Subcutaneous adipose tissue (tissue), 4 donors: ENCODE results near the gene PLXNB3. TPM values are rescaled to one million over a fixed set of nuclear protein-coding genes. Genes with fewer than 3 reads are reported as not detected.

Experiments used
- total RNA-seq, 4 donors: library from RNA; depleted of rRNA; stranded (reverse); fragments of >200 nt; gene quantifications; one replicate each; pipeline ENCODE4 v1.1.0, GENCODE V29; 2016
- TF ChIP-seq, protein P1 (sequence below): fragments of 450-650 bp; IDR thresholded peaks from one replicate; pipeline ENCODE4 v1.5.1; 2016; ENCODE audit warnings: low read depth, mild to moderate bottlenecking, control low read depth, antibody characterized with exemption, moderate library complexity

The PLXNB3 gene
- total RNA-seq, 4 donors from 2014 or later = 8.8 to 47.3 (median 24.5) TPM

DNA sequence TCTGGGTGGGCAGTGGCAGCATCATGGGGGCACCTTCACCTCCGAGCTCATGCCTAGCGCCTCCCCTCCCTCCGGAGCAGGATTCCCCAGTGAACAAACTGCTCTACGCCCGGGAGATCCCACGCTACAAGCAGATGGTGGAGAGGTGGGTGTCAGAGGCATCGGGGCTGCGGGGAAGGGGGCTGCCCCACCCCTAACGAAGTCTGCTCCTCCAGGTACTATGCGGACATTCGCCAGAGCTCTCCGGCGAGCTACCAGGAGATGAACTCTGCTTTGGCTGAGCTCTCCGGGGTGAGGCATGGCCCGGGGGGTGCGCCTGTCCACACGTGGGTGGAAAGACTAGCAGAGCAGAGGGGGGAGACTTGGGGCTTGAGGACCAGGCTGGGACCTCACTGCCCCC, 14.1 kb downstream of the PLXNB3 start:
- TF ChIP-seq, protein P1, sequence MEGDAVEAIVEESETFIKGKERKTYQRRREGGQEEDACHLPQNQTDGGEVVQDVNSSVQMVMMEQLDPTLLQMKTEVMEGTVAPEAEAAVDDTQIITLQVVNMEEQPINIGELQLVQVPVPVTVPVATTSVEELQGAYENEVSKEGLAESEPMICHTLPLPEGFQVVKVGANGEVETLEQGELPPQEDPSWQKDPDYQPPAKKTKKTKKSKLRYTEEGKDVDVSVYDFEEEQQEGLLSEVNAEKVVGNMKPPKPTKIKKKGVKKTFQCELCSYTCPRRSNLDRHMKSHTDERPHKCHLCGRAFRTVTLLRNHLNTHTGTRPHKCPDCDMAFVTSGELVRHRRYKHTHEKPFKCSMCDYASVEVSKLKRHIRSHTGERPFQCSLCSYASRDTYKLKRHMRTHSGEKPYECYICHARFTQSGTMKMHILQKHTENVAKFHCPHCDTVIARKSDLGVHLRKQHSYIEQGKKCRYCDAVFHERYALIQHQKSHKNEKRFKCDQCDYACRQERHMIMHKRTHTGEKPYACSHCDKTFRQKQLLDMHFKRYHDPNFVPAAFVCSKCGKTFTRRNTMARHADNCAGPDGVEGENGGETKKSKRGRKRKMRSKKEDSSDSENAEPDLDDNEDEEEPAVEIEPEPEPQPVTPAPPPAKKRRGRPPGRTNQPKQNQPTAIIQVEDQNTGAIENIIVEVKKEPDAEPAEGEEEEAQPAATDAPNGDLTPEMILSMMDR = no peak

DNA sequence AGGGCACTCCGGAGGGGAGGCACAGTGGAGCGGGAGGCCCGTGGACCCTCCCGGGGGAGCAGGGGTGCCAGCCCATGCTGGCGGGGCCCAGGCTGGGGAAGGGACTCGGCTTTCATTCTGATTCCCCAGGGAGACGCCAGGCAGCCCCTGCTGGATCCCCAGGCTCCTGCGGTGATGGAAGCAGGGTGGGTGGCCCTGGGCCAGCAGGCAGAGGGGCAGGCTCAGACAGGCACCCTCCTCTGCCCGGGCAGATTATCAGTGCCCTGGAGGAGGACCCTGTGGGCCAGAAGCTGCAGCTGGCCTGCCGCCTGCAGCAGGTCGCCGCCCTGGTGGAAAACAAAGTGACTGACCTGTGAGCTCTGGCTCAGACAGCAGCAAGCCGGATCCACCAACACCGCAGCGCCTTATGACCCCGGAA, 14.6 kb downstream of the PLXNB3 start:
- TF ChIP-seq, protein P1 = no peak

DNA sequence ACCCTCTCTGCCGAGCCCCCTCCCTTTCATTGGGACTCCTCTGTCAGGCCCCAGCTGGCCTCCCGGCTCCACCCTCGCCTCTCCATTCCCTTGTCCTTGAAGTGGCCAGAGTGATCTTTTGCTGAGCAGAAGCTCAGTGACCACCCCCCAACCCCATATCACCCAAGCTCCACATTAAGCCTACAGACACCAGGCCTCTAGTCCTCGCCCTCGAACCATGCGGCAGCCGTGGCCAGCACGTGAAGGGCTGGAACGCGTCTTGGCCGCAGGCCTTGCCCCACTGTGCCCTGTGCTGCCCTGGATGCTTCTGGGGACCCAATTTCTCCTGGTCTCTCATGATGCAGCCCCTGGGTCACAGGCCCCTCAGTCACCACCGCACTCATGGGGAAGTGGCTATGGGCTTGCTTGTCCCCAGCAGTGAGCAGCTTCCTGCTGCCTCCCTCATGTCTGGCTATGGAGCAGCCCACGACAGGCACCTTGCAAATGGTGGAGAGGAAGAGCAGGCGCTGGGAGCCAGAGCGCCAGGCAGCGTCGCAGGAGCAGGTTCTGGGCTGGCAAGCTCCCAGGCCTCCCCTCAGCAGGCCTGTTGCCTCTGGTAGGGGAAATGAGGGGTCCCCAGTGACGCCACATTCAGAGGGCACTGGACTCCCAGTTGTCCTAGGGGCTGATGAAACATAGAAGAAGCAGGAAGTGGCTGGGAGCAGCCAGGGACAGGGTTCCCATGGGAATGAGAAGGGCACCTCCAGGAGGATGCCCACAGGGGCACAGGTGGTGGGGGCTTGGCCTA, 16.0 kb downstream of the PLXNB3 start:
- TF ChIP-seq, protein P1 = no peak

- TF ChIP-seq, protein P1 = no peak
Measured at GRCh38 chrX:153780678-153781427, 16.8 kb downstream of the PLXNB3 start, which contains the start of gene SRPK3. Gene SRPK3 (plus strand): TSS chrX:153781041. CDS start chrX:153781087, 46 bp downstream.

DNA sequence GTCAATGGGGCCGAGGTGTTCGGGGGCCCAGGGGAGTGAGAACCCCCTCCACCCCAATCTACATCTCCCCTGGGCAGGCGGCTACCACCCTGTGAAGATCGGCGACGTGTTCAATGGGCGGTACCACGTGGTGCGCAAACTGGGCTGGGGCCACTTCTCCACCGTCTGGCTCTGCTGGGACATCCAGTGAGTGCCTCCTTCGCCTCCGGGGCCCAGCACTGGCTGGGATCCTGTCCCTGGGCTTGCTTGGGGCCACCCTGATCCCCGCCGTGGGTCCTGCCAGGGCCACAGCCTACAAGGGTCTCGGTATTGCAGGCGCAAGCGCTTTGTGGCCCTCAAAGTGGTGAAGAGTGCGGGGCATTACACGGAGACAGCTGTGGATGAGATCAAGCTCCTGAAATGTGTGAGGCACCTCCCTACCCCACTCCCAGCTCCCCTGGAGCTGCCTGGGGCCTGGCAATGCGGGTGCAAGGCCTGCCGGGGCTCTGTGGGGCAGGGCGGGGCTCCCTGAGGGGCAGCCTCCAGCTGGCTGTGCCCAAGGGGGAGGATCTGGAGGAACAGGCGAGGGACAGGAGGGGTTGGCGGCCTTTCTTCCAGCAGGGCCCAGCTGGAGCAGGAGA, 17.5 kb downstream of the PLXNB3 start:
- TF ChIP-seq, protein P1 = no peak

DNA sequence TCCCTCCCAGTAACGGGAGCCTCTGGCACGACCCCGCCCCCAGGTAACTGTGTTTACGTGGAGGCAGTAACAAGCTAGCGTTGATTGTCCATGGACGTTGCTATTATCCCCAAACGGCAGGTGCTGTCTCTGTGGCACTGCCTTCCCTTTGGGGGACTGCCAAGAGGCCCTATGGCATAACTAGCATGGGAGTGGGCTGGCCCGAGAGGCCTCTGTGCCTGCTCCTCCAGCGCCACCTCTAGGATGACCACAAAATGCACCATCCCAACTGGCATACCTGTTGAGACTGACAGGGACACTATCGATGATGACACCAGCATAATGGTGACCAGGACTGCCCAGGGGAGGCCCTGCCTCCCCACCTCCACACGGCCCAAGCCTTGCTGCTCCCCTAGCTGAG, 18.3 kb downstream of the PLXNB3 start:
- TF ChIP-seq, protein P1 = no peak

DNA sequence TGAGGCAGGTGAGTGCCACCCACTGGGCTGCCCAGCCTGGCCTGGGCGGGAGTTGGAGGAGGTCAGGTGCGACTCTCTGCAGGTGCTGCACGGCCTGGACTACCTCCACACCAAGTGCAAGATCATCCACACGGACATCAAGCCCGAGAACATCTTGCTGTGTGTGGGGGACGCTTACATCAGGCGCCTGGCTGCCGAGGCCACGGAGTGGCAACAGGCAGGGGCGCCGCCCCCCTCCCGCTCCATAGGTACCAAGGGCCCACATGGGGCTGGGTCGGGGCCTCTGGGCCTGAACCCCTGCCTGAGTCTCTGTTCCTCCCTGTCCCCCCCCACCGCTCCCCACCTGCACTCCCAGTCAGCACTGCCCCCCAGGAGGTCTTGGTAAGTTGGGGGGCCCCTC, 18.8 kb downstream of the PLXNB3 start:
- TF ChIP-seq, protein P1 = no peak
